Smooth muscle cell (in vitro differentiated cells): Measurements from ENCODE around the gene SLC43A1. TPM values are rescaled to one million over a fixed set of nuclear protein-coding genes. Genes with fewer than 3 reads are reported as not detected.

Experiments used
- DNase-seq: peaks from one replicate; lab custom pipeline; 2025; ENCODE audit not compliant: unreplicated experiment; lab: John Stamatoyannopoulos, UW
- H2AFZ ChIP-seq: fragments of 200-600 bp; sonication (generic); 2 replicates; pipeline ENCODE4 v1.6.0; 2016; ENCODE audit warnings: antibody characterized with exemption, low read depth, mild to moderate bottlenecking
- H3F3A ChIP-seq: fragments of 200-600 bp; sonication (generic); 2 replicates; pipeline ENCODE4 v1.6.0; 2017; ENCODE audit warnings: antibody characterized with exemption, low read depth
- H3K27ac ChIP-seq: fragments of 200-600 bp; sonication (generic); 2 replicates; pipeline ENCODE4 v1.5.1; 2016; ENCODE audit warnings: low read depth, mild to moderate bottlenecking
- H3K27me3 ChIP-seq: fragments of 200-600 bp; sonication (generic); 2 replicates; pipeline ENCODE4 v1.6.1; 2016; ENCODE audit warnings: low read depth, mild to moderate bottlenecking
- H3K36me3 ChIP-seq: fragments of 200-600 bp; sonication (generic); 2 replicates; pipeline ENCODE4 v1.5.1; 2016; ENCODE audit warnings: low read depth
- H3K4me1 ChIP-seq: fragments of 200-600 bp; sonication (generic); 2 replicates; pipeline ENCODE4 v1.5.1; 2016; ENCODE audit warnings: low read depth
- H3K4me2 ChIP-seq: fragments of 200-600 bp; sonication (generic); 2 replicates; pipeline ENCODE4 v1.6.0; 2016; ENCODE audit warnings: mild to moderate bottlenecking
- H3K4me3 ChIP-seq: fragments of 200-600 bp; sonication (generic); 2 replicates; pipeline ENCODE4 v1.5.1; 2016; ENCODE audit warnings: mild to moderate bottlenecking
- H3K79me2 ChIP-seq: fragments of 200-600 bp; sonication (generic); 2 replicates; pipeline ENCODE4 v1.6.0; 2016; ENCODE audit warnings: low read depth, mild to moderate bottlenecking
- H3K9ac ChIP-seq: fragments of 200-600 bp; sonication (generic); 2 replicates; pipeline ENCODE4 v1.6.0; 2016; ENCODE audit warnings: low read depth
- H3K9me3 ChIP-seq: fragments of 200-600 bp; sonication (generic); replicated peaks from 2 replicates; pipeline ENCODE4 v1.5.1; 2016; ENCODE audit warnings: low read depth
- H4K20me1 ChIP-seq: fragments of 200-600 bp; sonication (generic); 2 replicates; pipeline ENCODE4 v1.6.0; 2016; ENCODE audit warnings: low read depth
- CTCF ChIP-seq: fragments of 200-600 bp; sonication (generic); IDR thresholded peaks from 2 replicates; pipeline ENCODE4 v1.5.1; 2017; ENCODE audit warnings: borderline replicate concordance, mild to moderate bottlenecking, antibody characterized with exemption; ENCODE audit not compliant: insufficient read depth, poor library complexity, severe bottlenecking
- WGBS: methylation state at CpG from one replicate; pipeline ENCODE4 v1.1.7; 2016; ENCODE audit warnings: low lambda C conversion rate; 5-methylcytosine and 5-hydroxymethylcytosine counted together
- polyA plus RNA-seq: library from polyadenylated mRNA; unstranded; fragments of >200 nt; fragmentation: Nextera tagmentation; extraction: Ambion mirVana; gene quantifications from 2 replicates; pipeline ENCODE4 v1.2.1, GENCODE V29; 2016
- total RNA-seq: library from RNA; depleted of rRNA; stranded (reverse); fragments of >200 nt; gene quantifications from 2 replicates; pipeline ENCODE4 v1.2.3, GENCODE V29; 2014

SLC43A1 gene
- total and polyA plus RNA-seq, 2 experiments from 2014 or later, result 1.3 to 7.3 TPM

DNA sequence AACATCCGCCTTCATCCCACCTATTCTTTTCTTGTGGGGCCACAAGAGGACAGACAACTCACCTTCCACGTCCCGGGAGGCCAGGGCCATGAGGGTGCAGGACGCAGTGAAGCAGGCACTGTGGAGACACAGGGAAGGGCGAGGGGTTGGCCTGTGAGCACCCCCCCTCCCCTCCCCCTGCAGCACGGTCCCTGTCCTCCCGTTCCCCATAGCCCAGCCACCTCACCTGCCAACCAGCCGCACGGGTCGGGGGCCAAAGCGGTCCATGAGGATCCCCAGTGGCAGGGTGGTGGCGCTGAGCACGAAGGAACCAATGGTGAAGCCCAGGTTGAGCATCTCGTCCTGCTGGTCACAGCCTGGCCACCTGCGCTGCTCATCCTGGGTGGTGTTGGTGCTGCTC is 14.6 kb downstream of the SLC43A1 start:
- Histone ChIP-seq H3K27me3 (no peaks in the 10 kb centered on the region), H2AFZ (no peak overlapping the region), H4K20me1 (no peaks in the 10 kb centered on the region), H3K9ac (no peak overlapping the region), H3K4me2 (no peak overlapping the region), H3K4me1 (peaks cover 3% of the 10 kb centered on the region), H3F3A (no peaks in the 10 kb centered on the region), H3K79me2 (no peaks in the 10 kb centered on the region), H3K36me3 (no peaks in the 10 kb centered on the region), H3K9me3 (no peaks in the 10 kb centered on the region), H3K4me3 (no peak overlapping the region), H3K27ac (no peak overlapping the region)
- DNase-seq, result no peak
- no peak for TF ChIP-seq CTCF
- WGBS, result 96% methylated on average over 12 of the region's 15 CpGs

DNA sequence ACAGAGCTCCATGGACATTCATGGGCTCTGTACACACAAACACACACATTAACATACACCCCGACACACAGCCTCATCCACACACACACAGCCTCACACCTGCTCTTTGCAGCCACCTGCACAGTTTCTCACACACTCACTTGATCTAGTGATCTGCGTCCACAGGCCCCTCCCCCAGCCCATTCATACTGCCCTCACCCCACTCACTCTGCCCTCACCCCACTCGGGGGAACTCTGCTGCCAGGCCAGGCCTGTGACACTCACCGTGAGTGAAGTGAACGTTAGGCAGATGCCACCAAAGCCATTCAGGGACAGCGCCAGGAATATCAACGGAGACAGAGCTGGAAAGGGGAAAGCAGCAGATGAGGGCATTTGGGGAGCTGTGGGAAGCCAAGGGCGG is 15.0 kb downstream of the SLC43A1 start:
- WGBS, result 88% methylated on average over 8 of the region's 8 CpGs
- TF ChIP-seq CTCF, result no peak
- no peaks in the 10 kb centered on the region for H3K36me3 ChIP-seq
- H3K4me1 ChIP-seq, result peaks cover 3% of the 10 kb centered on the region
- no peak overlapping the region for H3K9ac ChIP-seq
- H3K79me2 ChIP-seq, result no peaks in the 10 kb centered on the region
- H3F3A ChIP-seq, result no peaks in the 10 kb centered on the region
- no peak for DNase-seq
- no peaks in the 10 kb centered on the region for H3K27me3 ChIP-seq
- H3K27ac ChIP-seq, result no peak overlapping the region
- no peak overlapping the region for H3K4me2 ChIP-seq
- H2AFZ ChIP-seq, result no peak overlapping the region
- H3K4me3 ChIP-seq, result no peak overlapping the region
- H4K20me1 ChIP-seq, result no peaks in the 10 kb centered on the region
- no peaks in the 10 kb centered on the region for H3K9me3 ChIP-seq

GRCh38 chr11:57499983-57500461 is 15.5 kb downstream of the SLC43A1 start:
- Histone ChIP-seq H4K20me1 (no peaks in the 10 kb centered on the region), H3K4me2 (peak overlapping the region; percentile 82), H3K27me3 (no peaks in the 10 kb centered on the region), H3K4me1 (peaks cover 3% of the 10 kb centered on the region), H3F3A (no peaks in the 10 kb centered on the region), H3K36me3 (no peaks in the 10 kb centered on the region), H2AFZ (peak overlapping the region; percentile 49), H3K79me2 (no peaks in the 10 kb centered on the region), H3K27ac (no peak overlapping the region), H3K9me3 (no peaks in the 10 kb centered on the region), H3K9ac (no peak overlapping the region), H3K4me3 (peak overlapping the region; percentile 37)
- WGBS, result 37% methylated on average over 12 of the region's 12 CpGs
- no peak for DNase-seq
- TF ChIP-seq CTCF, result no peak

- DNase-seq, result peak; percentile 80
- Histone ChIP-seq H3K79me2 (no peaks in the 10 kb centered on the region), H3K36me3 (no peaks in the 10 kb centered on the region), H3K9me3 (no peaks in the 10 kb centered on the region), H2AFZ (peak overlapping the region; percentile 49), H3K27me3 (no peaks in the 10 kb centered on the region), H3K4me3 (peak overlapping the region; percentile 37), H4K20me1 (no peaks in the 10 kb centered on the region), H3K4me2 (peak overlapping the region; percentile 82), H3K9ac (no peak overlapping the region), H3F3A (no peaks in the 10 kb centered on the region), H3K4me1 (peaks cover 3% of the 10 kb centered on the region), H3K27ac (no peak overlapping the region)
- 7% methylated on average over 33 of the region's 35 CpGs for WGBS
- TF ChIP-seq CTCF, result no peak
These were observed 16.0 kb downstream of the SLC43A1 start for GRCh38 chr11:57499413-57499982.
